ELR (cell line): Measurements from ENCODE around the gene MLH3.

Experiments used
- DNase-seq: peaks from one replicate; pipeline ENCODE4 v3.0.0-alpha.2; 2015; ENCODE audit warnings: low read depth

MLH3 gene

GRCh38 chr14:75066691-75067090 is 15.4 kb upstream of the MLH3 start:
- DNase-seq: no peak

DNA sequence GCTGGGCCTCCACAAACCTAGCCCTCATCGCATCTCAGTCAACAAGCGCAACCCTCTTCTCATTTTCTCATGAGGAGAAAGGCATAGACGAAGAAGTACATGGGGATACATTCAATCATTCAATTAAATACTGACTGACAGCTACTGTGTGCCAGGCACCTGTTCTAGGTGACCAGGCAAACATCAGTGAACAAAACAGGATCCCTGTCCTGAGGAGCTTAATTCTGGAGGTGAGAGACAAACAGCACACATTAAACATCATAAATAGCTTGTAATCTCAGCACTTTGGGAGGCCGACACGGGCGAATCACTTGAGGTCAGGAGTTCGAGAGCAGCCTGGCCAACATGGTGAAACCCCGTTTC is 12.9 kb upstream of the MLH3 start:
- no peak for DNase-seq

- DNase-seq: peak; percentile 92
Measured at GRCh38 chr14:75063491-75064204, 12.4 kb upstream of the MLH3 start, which contains the start of gene ACYP1. TSS of gene ACYP1 (minus strand) at chr14:75064024. CDS start at chr14:75063553, 471 bp downstream.

DNA sequence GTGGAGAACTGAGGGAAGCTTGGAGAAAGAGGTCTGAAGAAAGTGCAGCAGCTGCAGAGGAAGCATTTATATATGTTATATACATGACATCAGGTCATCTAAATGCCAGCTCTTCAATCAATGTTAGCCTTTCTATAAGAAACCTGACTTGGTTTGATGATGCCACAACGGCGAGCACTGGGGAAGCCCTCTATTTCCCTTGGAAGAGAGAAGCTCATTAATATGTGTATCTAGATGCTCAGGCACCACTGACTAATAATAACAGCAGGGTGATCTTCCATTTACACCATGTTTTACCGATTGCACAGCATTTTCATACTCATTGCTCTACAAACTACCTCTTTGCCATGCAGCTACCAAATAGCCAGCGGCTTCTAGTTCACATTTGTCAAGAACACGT is 11.7 kb upstream of the MLH3 start:
- no peak for DNase-seq

DNA sequence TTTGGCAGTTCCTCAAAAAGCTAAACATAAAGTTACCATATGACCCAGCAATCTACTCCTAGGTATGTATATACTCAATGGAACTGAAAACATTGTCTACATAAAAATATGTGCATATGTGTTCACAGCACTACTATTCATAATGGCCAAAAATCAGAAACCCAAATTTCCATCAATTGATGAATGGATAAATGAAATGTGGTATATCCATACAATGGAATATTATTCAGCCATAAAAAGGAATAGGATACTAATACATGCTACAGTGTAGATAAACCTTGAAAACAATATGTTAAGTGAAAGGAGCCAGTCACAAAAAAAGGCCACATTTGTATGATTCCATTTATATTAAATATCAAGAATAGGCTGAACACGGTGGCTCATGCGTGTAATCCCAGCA is 9.2 kb upstream of the MLH3 start:
- DNase-seq: no peak

DNA sequence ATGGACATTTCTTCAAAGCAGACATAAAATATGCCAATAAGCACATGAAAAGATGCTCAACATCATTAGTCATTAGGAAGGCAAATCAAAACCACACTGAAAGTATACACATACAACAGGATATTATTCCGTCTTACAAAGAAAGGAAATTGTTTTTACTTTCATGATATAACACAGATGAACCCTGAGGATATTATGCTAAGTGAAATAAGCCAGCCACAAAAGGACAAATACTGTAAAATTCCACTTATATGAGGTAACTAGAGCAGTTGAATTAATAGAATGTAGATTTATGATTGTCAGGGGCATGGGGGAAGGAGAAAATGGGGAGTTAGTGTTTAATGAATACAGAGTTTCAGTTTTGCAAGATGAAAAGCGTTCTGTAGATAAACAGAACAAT is 8.4 kb upstream of the MLH3 start:
- DNase-seq: peak; percentile 74

DNA sequence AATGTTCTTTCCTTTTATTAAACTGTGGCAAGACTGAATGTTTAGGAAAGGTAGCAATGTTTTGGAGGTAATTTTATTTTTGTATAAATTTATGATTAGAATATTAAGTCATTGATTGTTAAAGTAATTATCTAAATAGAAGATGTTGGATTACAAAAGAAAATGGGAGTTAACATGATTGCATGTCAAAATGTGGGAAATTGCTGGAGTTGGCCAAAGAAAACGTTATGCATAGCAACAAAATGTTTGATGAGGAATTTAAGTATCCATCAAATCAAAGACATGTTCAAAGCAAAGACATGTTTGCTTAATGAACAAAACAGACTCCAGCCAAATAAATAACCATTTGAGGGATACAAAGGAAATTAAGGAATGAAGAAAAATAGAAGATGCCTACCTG is 3.2 kb upstream of the MLH3 start:
- no peak for DNase-seq

DNA sequence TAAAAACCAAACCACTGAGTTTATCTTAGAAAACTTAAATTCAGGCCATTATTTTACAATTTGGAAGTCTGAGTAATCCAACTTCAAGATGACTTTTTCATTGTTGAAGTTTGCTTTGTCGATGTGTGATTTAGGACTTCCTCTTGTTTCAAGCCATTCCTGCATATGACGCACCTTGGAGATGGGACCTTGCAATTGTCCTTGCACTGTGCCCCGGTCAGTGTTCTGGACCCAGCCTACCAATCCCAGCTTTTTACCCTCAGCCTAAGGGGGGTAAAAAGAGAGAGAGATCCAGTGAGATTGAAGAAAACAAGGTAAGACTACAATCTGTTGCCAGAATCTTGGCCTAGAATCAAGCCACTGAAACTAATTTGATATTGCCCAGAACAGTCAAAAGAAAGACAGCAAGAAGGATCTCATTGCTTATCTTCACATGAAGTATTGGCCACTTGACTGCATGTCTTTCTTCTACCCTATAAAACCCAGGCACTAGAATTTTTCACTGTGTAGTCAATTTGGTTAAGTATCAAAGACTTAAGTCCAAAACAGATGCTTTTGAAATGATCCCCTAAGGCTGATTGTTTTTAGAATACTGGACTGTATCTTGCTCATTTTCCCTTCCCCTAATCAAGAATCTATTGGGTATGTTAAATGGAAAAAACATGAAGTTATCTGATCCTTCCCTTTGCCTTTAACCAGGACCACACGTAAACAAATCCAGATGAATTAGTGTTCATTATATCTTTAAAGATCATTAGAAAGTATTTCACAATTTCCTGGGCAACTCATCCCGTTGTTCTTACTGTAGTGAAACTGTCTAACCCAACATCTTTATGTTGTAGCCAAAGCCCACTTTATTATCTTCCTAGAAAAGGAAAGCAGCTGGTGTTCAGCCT is 2.4 kb upstream of the MLH3 start:
- peak; percentile 27 for DNase-seq

GRCh38 chr14:75051556-75051899 is 261 bp upstream of the MLH3 start:
- no peak for DNase-seq

DNA sequence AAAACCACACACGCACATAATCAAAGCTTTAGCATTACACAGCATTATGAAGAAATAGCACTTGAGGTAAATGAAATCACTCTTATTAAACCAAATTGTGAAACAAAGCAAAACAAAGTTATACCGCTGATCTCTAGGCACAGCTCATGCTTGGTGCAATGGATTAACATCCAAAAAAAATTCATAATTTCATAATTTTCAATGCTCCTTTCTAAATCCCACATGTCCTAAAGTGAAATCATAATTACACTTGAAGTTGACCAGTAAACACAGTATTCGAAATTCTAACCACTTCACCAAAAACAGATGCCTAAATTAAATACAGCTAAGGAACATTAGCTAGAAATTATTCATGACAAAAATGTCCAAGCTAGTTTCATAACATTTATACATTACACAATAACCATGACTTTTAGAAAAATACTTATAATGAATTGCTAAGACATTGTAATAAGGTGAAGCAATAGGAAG is 1.5 kb downstream of the MLH3 start:
- no peak for DNase-seq

GRCh38 chr14:75049136-75049535 is 2.1 kb downstream of the MLH3 start:
- no peak for DNase-seq

GRCh38 chr14:75048101-75048500 is 3.2 kb downstream of the MLH3 start:
- DNase-seq: no peak

- DNase-seq: no peak
Measured at GRCh38 chr14:75047506-75047905, 3.8 kb downstream of the MLH3 start.

DNA sequence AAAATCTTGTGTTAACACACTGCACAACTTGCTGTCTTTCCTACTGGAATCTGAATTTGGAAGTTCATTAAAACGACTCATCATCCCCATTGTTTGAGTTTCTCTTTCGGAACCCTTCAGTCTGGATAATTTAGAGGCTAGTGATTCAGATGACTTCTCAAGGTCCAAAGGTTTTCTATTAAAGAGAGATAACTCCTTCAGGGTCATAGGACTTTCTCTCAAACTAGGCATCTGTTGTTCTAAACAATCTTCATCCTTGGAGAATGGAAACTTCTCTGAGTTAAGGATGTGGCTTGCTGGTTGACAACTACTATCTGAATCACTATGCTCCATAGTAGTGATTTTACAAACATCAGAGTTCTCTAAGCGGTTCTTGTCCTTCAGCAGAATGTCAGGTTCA is 4.4 kb downstream of the MLH3 start:
- DNase-seq: peak; percentile 70

GRCh38 chr14:75046275-75046674 is 5.0 kb downstream of the MLH3 start:
- no peak for DNase-seq

DNA sequence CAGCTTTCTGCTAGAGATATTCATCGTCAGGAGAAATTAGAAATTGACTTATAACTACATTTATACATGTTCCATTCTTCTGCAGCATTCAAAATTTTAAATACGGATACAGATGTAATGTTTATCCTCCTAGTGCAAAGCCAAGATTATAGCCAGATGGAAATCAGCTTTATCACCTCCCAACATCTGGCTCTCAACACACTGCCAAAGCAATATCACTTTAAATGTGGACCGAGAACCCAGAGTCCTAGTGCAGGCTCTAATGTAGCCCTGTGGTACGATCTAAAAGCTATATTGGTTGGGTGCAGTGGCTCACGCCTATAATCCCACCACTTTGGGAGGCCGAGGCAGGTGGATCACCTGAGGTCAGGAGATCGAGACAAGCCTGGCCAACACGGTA is 6.5 kb downstream of the MLH3 start:
- DNase-seq: no peak

DNA sequence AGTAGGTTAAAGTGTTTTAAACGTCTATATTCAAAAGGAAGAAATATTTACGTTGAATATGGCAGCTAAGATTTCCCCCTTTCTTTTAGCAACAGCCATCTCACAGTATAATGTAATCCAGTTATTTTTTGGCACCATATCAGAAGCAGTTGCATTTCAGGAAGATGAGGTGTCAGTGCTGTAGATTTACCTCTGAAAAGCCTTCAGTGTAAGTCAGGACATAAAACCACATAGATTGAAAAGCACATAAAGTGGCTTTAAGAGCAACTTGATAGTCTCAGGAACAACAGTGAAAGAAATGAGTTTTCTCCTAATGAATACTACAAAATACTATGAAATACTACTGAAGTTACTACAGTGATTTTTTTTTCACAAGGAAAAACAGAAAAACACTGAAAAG is 6.9 kb downstream of the MLH3 start:
- peak; percentile 89 for DNase-seq

DNA sequence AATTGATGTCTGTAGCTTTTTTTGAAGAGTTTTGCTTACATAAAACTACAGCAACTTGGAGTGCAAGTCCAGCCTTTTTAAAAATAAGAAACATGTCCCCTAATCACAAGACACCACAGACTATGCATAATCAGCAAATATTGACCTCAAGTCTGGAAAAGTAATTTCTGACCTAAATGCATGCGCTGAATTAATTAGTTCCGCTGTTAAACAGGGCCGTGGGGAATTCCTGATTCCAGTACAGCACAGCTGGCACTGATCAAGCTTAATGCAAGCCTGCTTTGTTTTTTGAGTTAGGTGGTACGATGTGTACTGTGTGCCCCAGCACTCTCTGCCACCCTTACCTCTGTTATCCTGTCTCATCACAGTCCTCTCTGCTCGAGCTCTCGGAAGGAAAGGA is 9.2 kb downstream of the MLH3 start:
- DNase-seq: no peak

- DNase-seq: peak; percentile 65
Measured at GRCh38 chr14:75041613-75042012, 9.7 kb downstream of the MLH3 start.

GRCh38 chr14:75040959-75041358 is 10.3 kb downstream of the MLH3 start:
- no peak for DNase-seq

GRCh38 chr14:75040507-75040906 is 10.8 kb downstream of the MLH3 start:
- DNase-seq: no peak

DNA sequence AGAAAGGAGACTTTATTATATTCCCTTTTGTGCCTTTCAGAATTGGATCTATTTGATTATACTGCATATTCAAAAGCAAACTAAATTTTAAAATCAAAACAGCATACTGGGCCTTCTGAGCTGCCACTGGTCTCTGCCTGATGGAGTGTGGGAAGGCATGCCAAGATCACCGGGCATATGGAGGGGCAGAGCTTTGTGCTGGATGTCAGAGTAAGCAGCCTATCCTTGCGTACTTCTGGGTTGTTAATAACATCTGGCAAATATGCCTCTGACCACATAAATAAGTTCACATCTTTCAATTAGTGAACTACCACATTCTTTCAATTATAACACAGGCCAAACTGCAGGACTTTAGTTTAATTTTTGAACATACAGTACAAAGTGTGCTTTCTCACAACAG is 18.3 kb downstream of the MLH3 start:
- no peak for DNase-seq

- DNase-seq: no peak
Measured at GRCh38 chr14:75030147-75030546, 21.1 kb downstream of the MLH3 start.
